Activated CD4-positive, alpha-beta T cell treated with anti-CD3 and anti-CD28 coated beads, Interleukin-2, amount 50 U/mL, for 4 hours (primary cell): Measurements from ENCODE around the gene TRAPPC14.
"Not testable (repeated sequence)": the region's sequence is repeated elsewhere in the genome, so short reads cannot be mapped to it uniquely, and the experiment has no call there.

ENCODE experiments used
- DNase-seq, 2 experiments: peaks; one replicate each; pipeline ENCODE4 v3.0.0-alpha.2; 2020

The TRAPPC14 gene

GRCh38 chr7:100153708-100154535, 4.6 kb downstream of the TRAPPC14 start:
- no peak for DNase-seq

- DNase-seq: no peak
Observed at GRCh38 chr7:100152937-100153666, 5.4 kb downstream of the TRAPPC14 start.

- DNase-seq: no peak
Observed at GRCh38 chr7:100152404-100152803, 6.1 kb downstream of the TRAPPC14 start.

- peak; percentile 97 to 98 for DNase-seq
Observed at GRCh38 chr7:100148559-100149328, 9.8 kb downstream of the TRAPPC14 start, which contains the start of gene LAMTOR4. Gene LAMTOR4 (plus strand): TSS chr7:100148918. CDS start chr7:100148973, 55 bp downstream.

GRCh38 chr7:100148225-100148558, 10.3 kb downstream of the TRAPPC14 start:
- DNase-seq: no peak

GRCh38 chr7:100147278-100147677, 11.2 kb downstream of the TRAPPC14 start:
- DNase-seq: no peak

- DNase-seq: not testable (repeated sequence)
Observed at GRCh38 chr7:100146350-100146749, 12.2 kb downstream of the TRAPPC14 start.

GRCh38 chr7:100142461-100142860, 16.1 kb downstream of the TRAPPC14 start:
- DNase-seq: no peak

- no peak for DNase-seq
Observed at GRCh38 chr7:100141555-100141949, 17.0 kb downstream of the TRAPPC14 start.

GRCh38 chr7:100137851-100138760, 20.4 kb downstream of the TRAPPC14 start:
- no peak for DNase-seq

- DNase-seq: peak; percentile 55 to 62
Observed at GRCh38 chr7:100132697-100133151, 25.8 kb downstream of the TRAPPC14 start.

- no peak for DNase-seq
Observed at GRCh38 chr7:100132126-100132525, 26.4 kb downstream of the TRAPPC14 start.

- DNase-seq: peak; percentile 81 to 88
Observed at GRCh38 chr7:100130608-100131453, 27.7 kb downstream of the TRAPPC14 start.

GRCh38 chr7:100130220-100130607, 28.3 kb downstream of the TRAPPC14 start:
- DNase-seq: not testable (repeated sequence)

GRCh38 chr7:100128637-100128963, 29.9 kb downstream of the TRAPPC14 start:
- DNase-seq: no peak

GRCh38 chr7:100127866-100128636, 30.5 kb downstream of the TRAPPC14 start:
- peak; percentile 3 to 6 for DNase-seq

GRCh38 chr7:100126931-100127865, 31.3 kb downstream of the TRAPPC14 start, which contains the start of gene MBLAC1:
Gene MBLAC1 (plus strand): TSS chr7:100126967. CDS start chr7:100127396, 429 bp downstream.
- DNase-seq: peak; percentile 87 to 88

GRCh38 chr7:100126239-100126930, 32.1 kb downstream of the TRAPPC14 start:
- no peak for DNase-seq
